Measurements from ENCODE around the gene BARD1. TPM values are rescaled to one million over a fixed set of nuclear protein-coding genes. Genes with fewer than 3 reads are reported as not detected.

BARD1 gene
- total RNA-seq, 1 experiment from 2014 or later = 11.1 TPM

- H3K9me3 Mint-ChIP-seq (ENCODE audit: unreplicated experiment) = no peaks in the 10 kb centered on the region
- no peak for DNase-seq (ENCODE audit: unreplicated experiment)
- H3K27ac Mint-ChIP-seq (ENCODE audit: low read depth, unreplicated experiment) = no peak overlapping the region
- CTCF ChIA-PET = no interaction called here
- H3K4me1 Mint-ChIP-seq (ENCODE audit: insufficient read depth, unreplicated experiment) = peaks cover under 1% of the 10 kb centered on the region
- H3K27me3 Mint-ChIP-seq (ENCODE audit: insufficient read depth, unreplicated experiment) = no peaks in the 10 kb centered on the region
- H3K4me3 Mint-ChIP-seq (ENCODE audit: unreplicated experiment) = no peak overlapping the region
- no peak for TF ChIP-seq CTCF (IDR thresholded peaks at IDR 0.05; ENCODE audit: unreplicated experiment)
- POLR2A ChIA-PET = interaction anchor here (0.7 kb wide), 1 partner anchor 497 kb away, joined by 3 read pairs; no protein-coding TSS in a partner anchor
- no peaks in the 10 kb centered on the region for H3K36me3 Mint-ChIP-seq (ENCODE audit: insufficient read depth, unreplicated experiment)
- BruUV-seq (replicated peaks) = no TSS peak
- intact Hi-C loops (cut with micrococcal nuclease) = no loop called here
These were observed 6.6 kb upstream of the BARD1 start for GRCh38 chr2:214816008-214816533.

GRCh38 chr2:214810671-214811070 is 1.2 kb upstream of the BARD1 start:
- TF ChIP-seq CTCF (IDR thresholded peaks at IDR 0.05; ENCODE audit: unreplicated experiment) = no peak
- no peak for DNase-seq (ENCODE audit: unreplicated experiment)
- POLR2A ChIA-PET = interaction anchor here (0.6 to 2.7 kb wide), 3 partner anchors 10 to 47 kb away, joined by 3 to 17 read pairs (median 3); no protein-coding TSS in a partner anchor

GRCh38 chr2:214809751-214810564 is 475 bp upstream of the BARD1 start:
- no peak for TF ChIP-seq CTCF (IDR thresholded peaks at IDR 0.05; ENCODE audit: unreplicated experiment)
- Mint-ChIP-seq H3K9me3 (ENCODE audit: unreplicated experiment) (no peaks in the 10 kb centered on the region), H3K36me3 (ENCODE audit: insufficient read depth, unreplicated experiment) (no peaks in the 10 kb centered on the region), H3K27me3 (ENCODE audit: insufficient read depth, unreplicated experiment) (no peaks in the 10 kb centered on the region), H3K27ac (ENCODE audit: low read depth, unreplicated experiment) (peak overlapping the region; percentile 94), H3K4me3 (ENCODE audit: unreplicated experiment) (peak overlapping the region; percentile 98), H3K4me1 (ENCODE audit: insufficient read depth, unreplicated experiment) (peaks cover 17% of the 10 kb centered on the region)
- BruUV-seq (replicated peaks) = no TSS peak
- intact Hi-C loops (cut with micrococcal nuclease) = loop anchor here (5.0 kb wide), 1 partner anchor 1558 kb away; no protein-coding TSS in a partner anchor
- CTCF ChIA-PET = interaction anchor here (0.6 to 1.4 kb wide), 6 partner anchors 10 to 1053 kb away, joined by 3 to 7 read pairs (median 4); no protein-coding TSS in a partner anchor
- peak; percentile 97 for DNase-seq (ENCODE audit: unreplicated experiment)
- POLR2A ChIA-PET = interaction anchor here (0.6 to 2.9 kb wide), 7 partner anchors 10 to 383 kb away, joined by 3 to 17 read pairs (median 3); no protein-coding TSS in a partner anchor

More at GRCh38 chr2:214810671-214811070, 1.2 kb upstream of the BARD1 start:
- Mint-ChIP-seq H3K4me1 (ENCODE audit: insufficient read depth, unreplicated experiment) (peaks cover 14% of the 10 kb centered on the region), H3K9me3 (ENCODE audit: unreplicated experiment) (no peaks in the 10 kb centered on the region), H3K4me3 (ENCODE audit: unreplicated experiment) (peak overlapping the region; percentile 98), H3K27me3 (ENCODE audit: insufficient read depth, unreplicated experiment) (no peaks in the 10 kb centered on the region), H3K27ac (ENCODE audit: low read depth, unreplicated experiment) (peak overlapping the region; percentile 94), H3K36me3 (ENCODE audit: insufficient read depth, unreplicated experiment) (no peaks in the 10 kb centered on the region)
- intact Hi-C loops (cut with micrococcal nuclease) = no loop called here
- no TSS peak for BruUV-seq (replicated peaks)
- CTCF ChIA-PET = interaction anchor here (0.6 to 1.4 kb wide), 5 partner anchors 10 to 1054 kb away, joined by 3 to 7 read pairs (median 4); no protein-coding TSS in a partner anchor

GRCh38 chr2:214807653-214808052 is 1.8 kb downstream of the BARD1 start:
- Mint-ChIP-seq H3K36me3 (ENCODE audit: insufficient read depth, unreplicated experiment) (no peaks in the 10 kb centered on the region), H3K27ac (ENCODE audit: low read depth, unreplicated experiment) (peak overlapping the region; percentile 94), H3K9me3 (ENCODE audit: unreplicated experiment) (no peaks in the 10 kb centered on the region), H3K27me3 (ENCODE audit: insufficient read depth, unreplicated experiment) (no peaks in the 10 kb centered on the region), H3K4me1 (ENCODE audit: insufficient read depth, unreplicated experiment) (peaks cover 17% of the 10 kb centered on the region), H3K4me3 (ENCODE audit: unreplicated experiment) (peak overlapping the region; percentile 98)
- no TSS peak for BruUV-seq (replicated peaks)
- no peak for DNase-seq (ENCODE audit: unreplicated experiment)
- ChIA-PET POLR2A (interaction anchor here (0.5 to 2.9 kb wide), 7 partner anchors 8 to 910 kb away, joined by 3 to 17 read pairs (median 3); no protein-coding TSS in a partner anchor), CTCF (no interaction called here)
- intact Hi-C loops (cut with micrococcal nuclease) = loop anchor here (5.0 kb wide), 1 partner anchor 1555 kb away; no protein-coding TSS in a partner anchor
- no peak for TF ChIP-seq CTCF (IDR thresholded peaks at IDR 0.05; ENCODE audit: unreplicated experiment)
